ENCODE measurements around the gene KRT3. TPM values are rescaled to one million over a fixed set of nuclear protein-coding genes. Genes with fewer than 3 reads are reported as not detected.

The KRT3 gene
- total and polyA plus RNA-seq, 9 of the 15 experiments (the other 6 are each of a cell fraction or from before 2014, with no cell fraction given), result not detected

DNA sequence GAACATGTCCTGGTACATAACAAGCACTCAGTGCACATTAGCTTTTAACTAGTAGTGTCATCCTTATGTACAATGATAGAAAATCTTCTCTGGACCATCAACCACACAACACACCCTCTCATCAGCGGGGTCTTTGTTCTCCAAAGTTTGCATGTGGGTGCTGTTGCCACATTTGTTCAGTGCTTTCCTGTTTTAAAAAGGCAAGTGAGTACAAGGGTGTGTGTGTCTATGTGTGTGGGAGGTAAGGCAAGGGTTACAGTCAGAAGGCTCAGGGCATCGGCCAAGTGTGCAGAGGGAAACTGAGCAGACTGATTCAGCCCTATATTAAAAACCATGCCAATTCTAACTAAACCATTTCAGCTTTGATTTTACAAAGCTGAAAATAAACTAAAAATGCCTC is 36.7 kb downstream of the KRT3 start:
- ChIA-PET CTCF (ENCODE audit: low intra/inter-chr PET ratio) (no interaction called here), POLR2A (interaction anchor here (0.7 kb wide), 1 partner anchor 14 kb away, joined by 3 read pairs; no protein-coding TSS in a partner anchor)
- Histone ChIP-seq H3K4me2 (ENCODE audit: insufficient read depth, low read length) (no peak overlapping the region), H3K79me2 (ENCODE audit: control insufficient read depth, insufficient read depth, low read length) (no peaks in the 10 kb centered on the region), H2AFZ (ENCODE audit: low read depth, low read length) (no peak overlapping the region), H3K9ac (ENCODE audit: insufficient read depth in 1 of 2, low read depth in 2 of 2, low read length in 2 of 2) (no peak overlapping the region), H3K9me1 (ENCODE audit: control insufficient read depth, insufficient read depth, low read length) (no peaks in the 10 kb centered on the region), H3K27ac (ENCODE audit: extremely low read depth, low read depth, low read length) (no peak overlapping the region), H3K27me3 (ENCODE audit: control insufficient read depth in 2 of 2, insufficient read depth in 2 of 2, low read length in 2 of 2) (no peaks in the 10 kb centered on the region; a peak in 1 of 5 replicates), H4K20me1 (replicated peaks; ENCODE audit: control insufficient read depth, insufficient read depth, low read length) (no peaks in the 10 kb centered on the region), H3K9me3 (replicated peaks; ENCODE audit: control insufficient read depth, insufficient read depth, low read depth, low read length) (peaks cover 3% of the 10 kb centered on the region), H3K4me1 (replicated peaks in 1 of 2; ENCODE audit: control insufficient read depth in 2 of 2, insufficient read depth in 2 of 2, low read length in 2 of 2) (no peaks in the 10 kb centered on the region), H3K4me3 (no peak overlapping the region), H3K36me3 (ENCODE audit: control insufficient read depth, insufficient read depth, low read length) (no peaks in the 10 kb centered on the region)
- WGBS (ENCODE audit: insufficient coverage, low coverage, missing lambda C conversion rate), result 0% methylated on average over 2 of the region's 2 CpGs
- no TSS peak for BruUV-seq (replicated peaks)
- TF ChIP-seq, protein P1, sequence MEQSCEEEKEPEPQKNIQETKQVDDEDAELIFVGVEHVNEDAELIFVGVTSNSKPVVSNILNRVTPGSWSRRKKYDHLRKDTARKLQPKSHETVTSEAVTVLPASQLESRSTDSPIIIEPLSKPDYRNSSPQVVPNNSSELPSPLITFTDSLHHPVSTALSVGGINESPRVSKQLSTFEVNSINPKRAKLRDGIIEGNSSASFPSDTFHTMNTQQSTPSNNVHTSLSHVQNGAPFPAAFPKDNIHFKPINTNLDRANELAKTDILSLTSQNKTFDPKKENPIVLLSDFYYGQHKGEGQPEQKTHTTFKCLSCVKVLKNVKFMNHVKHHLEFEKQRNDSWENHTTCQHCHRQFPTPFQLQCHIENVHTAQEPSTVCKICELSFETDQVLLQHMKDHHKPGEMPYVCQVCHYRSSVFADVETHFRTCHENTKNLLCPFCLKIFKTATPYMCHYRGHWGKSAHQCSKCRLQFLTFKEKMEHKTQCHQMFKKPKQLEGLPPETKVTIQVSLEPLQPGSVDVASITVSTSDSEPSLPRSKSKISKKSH (CRISPR knock-in tag; IDR thresholded peaks at IDR 0.05), result no peak
- no peak for TF ChIP-seq SNIP1 (IDR thresholded peaks at IDR 0.05; ENCODE audit: low read depth)
- TF ChIP-seq, protein P2, sequence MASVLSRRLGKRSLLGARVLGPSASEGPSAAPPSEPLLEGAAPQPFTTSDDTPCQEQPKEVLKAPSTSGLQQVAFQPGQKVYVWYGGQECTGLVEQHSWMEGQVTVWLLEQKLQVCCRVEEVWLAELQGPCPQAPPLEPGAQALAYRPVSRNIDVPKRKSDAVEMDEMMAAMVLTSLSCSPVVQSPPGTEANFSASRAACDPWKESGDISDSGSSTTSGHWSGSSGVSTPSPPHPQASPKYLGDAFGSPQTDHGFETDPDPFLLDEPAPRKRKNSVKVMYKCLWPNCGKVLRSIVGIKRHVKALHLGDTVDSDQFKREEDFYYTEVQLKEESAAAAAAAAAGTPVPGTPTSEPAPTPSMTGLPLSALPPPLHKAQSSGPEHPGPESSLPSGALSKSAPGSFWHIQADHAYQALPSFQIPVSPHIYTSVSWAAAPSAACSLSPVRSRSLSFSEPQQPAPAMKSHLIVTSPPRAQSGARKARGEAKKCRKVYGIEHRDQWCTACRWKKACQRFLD (CRISPR knock-in tag; IDR thresholded peaks at IDR 0.05), result no peak
- no peak for TF ChIP-seq TCF3 (CRISPR knock-in tag; IDR thresholded peaks at IDR 0.05)
- TF ChIP-seq POLR2AphosphoS2 (IDR thresholded peaks at IDR 0.05; ENCODE audit: low read length), result no peak
- TF ChIP-seq KDM5B (IDR thresholded peaks at IDR 0.05; ENCODE audit: insufficient replicate concordance, low read depth, low read length), result no peak
- TF ChIP-seq, protein P3, sequence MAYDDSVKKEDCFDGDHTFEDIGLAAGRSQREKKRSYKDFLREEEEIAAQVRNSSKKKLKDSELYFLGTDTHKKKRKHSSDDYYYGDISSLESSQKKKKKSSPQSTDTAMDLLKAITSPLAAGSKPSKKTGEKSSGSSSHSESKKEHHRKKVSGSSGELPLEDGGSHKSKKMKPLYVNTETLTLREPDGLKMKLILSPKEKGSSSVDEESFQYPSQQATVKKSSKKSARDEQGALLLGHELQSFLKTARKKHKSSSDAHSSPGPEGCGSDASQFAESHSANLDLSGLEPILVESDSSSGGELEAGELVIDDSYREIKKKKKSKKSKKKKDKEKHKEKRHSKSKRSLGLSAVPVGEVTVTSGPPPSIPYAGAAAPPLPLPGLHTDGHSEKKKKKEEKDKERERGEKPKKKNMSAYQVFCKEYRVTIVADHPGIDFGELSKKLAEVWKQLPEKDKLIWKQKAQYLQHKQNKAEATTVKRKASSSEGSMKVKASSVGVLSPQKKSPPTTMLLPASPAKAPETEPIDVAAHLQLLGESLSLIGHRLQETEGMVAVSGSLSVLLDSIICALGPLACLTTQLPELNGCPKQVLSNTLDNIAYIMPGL (CRISPR knock-in tag; IDR thresholded peaks at IDR 0.05), result no peak
- intact Hi-C loops (cut with micrococcal nuclease) (no loop called here), in situ Hi-C loops (cut with MboI) (no loop called here)
- FAIRE-seq, result no peak
- DNase-seq (ENCODE audit: extremely low read depth in 1 of 4, low spot score in 3 of 4), result no peak
- ATAC-seq, result no peak
